NCI-H345 treated with DMSO at 0.1 percent for 48 hours (cell line): ENCODE results near the gene TEX35.
"Not testable (repeated sequence)": the region's sequence is repeated elsewhere in the genome, so short reads cannot be mapped to it uniquely, and the experiment has no call there.

Experiments
- DNase-seq: peaks from one replicate; lab custom pipeline; 2025; ENCODE audit not compliant: unreplicated experiment; lab: John Stamatoyannopoulos, UW

TEX35 gene

GRCh38 chr1:178540646-178541045 is 27.7 kb downstream of the TEX35 start:
- no peak for DNase-seq

- no peak for DNase-seq
Measured at GRCh38 chr1:178541379-178541778, 28.5 kb downstream of the TEX35 start.

GRCh38 chr1:178541829-178542553 is 29.1 kb downstream of the TEX35 start:
- DNase-seq = no peak

GRCh38 chr1:178542554-178543289 is 29.8 kb downstream of the TEX35 start:
- peak; percentile 56 for DNase-seq

GRCh38 chr1:178543290-178543607 is 30.3 kb downstream of the TEX35 start:
- DNase-seq = no peak

- DNase-seq = no peak
Measured at GRCh38 chr1:178544531-178544930, 31.6 kb downstream of the TEX35 start.

- no peak for DNase-seq
Measured at GRCh38 chr1:178548108-178548507, 35.2 kb downstream of the TEX35 start.

GRCh38 chr1:178551307-178551706 is 38.4 kb downstream of the TEX35 start:
- DNase-seq = no peak

GRCh38 chr1:178551940-178552339 is 39.0 kb downstream of the TEX35 start:
- no peak for DNase-seq

GRCh38 chr1:178552856-178553255 is 39.9 kb downstream of the TEX35 start:
- no peak for DNase-seq

GRCh38 chr1:178554351-178554750 is 41.4 kb downstream of the TEX35 start:
- DNase-seq = not testable (repeated sequence)

GRCh38 chr1:178555613-178556012 is 42.7 kb downstream of the TEX35 start:
- not testable (repeated sequence) for DNase-seq

GRCh38 chr1:178558816-178559215 is 45.9 kb downstream of the TEX35 start:
- not testable (repeated sequence) for DNase-seq

- DNase-seq = no peak
Measured at GRCh38 chr1:178560871-178561376, 48.0 kb downstream of the TEX35 start.

- no peak for DNase-seq
Measured at GRCh38 chr1:178563099-178563820, 50.4 kb downstream of the TEX35 start.

GRCh38 chr1:178564086-178564782 is 51.3 kb downstream of the TEX35 start:
- DNase-seq = no peak

- no peak for DNase-seq
Measured at GRCh38 chr1:178564783-178565180, 51.9 kb downstream of the TEX35 start.

GRCh38 chr1:178565586-178565985 is 52.7 kb downstream of the TEX35 start:
- DNase-seq = no peak

GRCh38 chr1:178566187-178566586 is 53.3 kb downstream of the TEX35 start:
- no peak for DNase-seq

GRCh38 chr1:178571807-178572206 is 58.9 kb downstream of the TEX35 start:
- no peak for DNase-seq
